ENCODE measurements around the gene GPC5.
"Not testable (repeated sequence)": the region's sequence is repeated elsewhere in the genome, so short reads cannot be mapped to it uniquely, and the experiment has no call there.

The GPC5 gene

GRCh38 chr13:91774397-91774796 is 376.0 kb downstream of the GPC5 start:
- TF ChIP-seq CTCF (IDR thresholded peaks at IDR 0.05; ENCODE audit: low read depth, low read length), result no peak
- DNase-seq (ENCODE audit: extremely low read depth, low read depth), result no peak

DNA sequence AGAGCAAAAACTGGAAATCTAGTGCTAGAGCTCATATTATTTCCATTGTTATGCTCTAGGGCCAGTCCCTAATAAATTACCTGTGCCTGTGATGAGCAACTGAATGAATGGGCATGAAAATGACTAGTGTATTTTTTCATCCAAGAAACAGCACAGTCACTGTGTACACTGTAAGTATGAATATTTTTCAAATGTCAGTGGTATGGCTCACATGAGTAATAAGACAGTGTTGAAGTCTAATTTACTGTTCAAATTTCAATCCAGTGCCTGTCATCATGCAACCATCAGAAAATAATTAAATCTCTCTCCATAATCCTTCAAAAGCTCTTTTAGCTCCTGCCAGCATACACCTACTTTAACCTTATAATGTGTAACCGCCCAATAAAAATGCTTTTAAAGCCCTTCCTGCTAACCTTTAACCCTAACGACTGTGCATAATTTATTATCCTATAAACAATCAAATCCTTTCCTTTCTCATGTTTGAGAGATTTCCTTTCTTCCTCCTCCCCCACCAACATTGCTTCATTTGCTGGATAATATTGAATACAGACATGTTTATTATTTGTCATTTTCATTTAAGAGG is 378.3 kb downstream of the GPC5 start:
- TF ChIP-seq CTCF (IDR thresholded peaks at IDR 0.05; ENCODE audit: low read depth, low read length), result no peak
- DNase-seq (ENCODE audit: extremely low read depth, low read depth), result no peak

GRCh38 chr13:91778123-91778522 is 379.7 kb downstream of the GPC5 start:
- DNase-seq (ENCODE audit: extremely low read depth, low read depth), result no peak
- TF ChIP-seq CTCF (IDR thresholded peaks at IDR 0.05; ENCODE audit: low read depth, low read length), result no peak

DNA sequence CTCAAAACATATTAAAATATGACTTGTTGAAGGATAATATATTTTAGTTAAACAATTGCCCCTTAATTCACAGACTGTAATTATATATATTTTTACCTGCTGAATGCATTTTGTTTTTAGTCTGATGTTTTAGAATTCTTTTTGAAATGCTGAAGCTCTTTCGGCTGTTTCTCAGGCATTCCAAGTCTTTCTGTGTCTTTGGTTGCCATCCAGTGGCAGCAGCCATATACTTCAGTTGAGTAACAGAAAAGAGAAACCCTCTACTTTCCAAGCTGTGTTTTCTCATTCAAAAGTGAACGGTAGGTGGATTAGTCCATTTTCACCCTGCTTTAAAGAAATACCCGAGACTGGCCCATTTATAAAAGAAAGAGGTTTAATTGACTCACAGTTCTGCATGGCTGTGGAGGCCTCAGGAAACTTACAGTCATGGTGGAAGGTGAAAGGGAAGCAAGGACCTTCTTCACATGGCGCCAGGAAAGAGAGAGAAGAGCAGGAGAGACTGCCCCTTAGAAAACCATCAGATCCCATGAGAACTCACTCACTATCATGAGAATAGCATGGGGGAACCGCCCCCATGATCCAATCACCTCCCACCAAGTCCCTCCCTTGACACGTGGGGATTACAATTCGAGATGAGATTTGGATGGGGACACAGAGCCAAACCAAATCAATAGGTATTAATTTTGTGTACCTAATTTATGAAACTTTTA is 383.7 kb downstream of the GPC5 start:
- DNase-seq (ENCODE audit: extremely low read depth, low read depth), result not testable (repeated sequence)

DNA sequence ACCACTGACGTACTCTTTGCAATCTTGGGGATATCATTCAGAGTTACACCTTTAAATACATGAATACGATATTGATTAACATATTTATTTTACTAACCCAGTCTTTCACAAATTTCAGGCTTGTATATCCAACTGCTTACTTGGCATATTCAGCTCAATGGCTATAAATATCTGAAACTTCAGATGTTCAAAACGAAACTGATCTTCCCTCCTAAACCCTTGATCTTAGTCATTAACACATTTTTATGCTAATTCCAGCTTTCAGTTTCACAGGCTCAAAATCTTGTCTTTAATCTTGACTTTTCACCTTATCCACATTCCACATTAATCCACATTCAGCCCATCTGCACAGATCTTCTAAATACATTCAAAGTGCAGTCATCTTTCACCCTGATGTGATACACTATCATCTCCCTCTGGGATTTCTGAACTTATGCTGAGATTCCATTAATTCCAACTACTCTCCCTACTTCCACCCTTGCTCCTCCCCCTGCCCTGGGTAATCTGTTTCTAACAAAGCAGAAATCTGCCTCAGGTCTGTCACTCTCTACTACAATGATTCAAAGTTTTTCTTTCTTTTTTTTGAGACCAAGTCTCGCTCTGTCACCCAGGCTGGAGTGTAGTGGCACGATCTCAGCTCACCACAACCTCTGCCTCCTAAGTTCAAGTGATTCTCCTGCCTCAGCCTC is 387.2 kb downstream of the GPC5 start:
- no peak for DNase-seq (ENCODE audit: extremely low read depth, low read depth)
- TF ChIP-seq CTCF (IDR thresholded peaks at IDR 0.05; ENCODE audit: low read depth, low read length), result no peak

- DNase-seq (ENCODE audit: extremely low read depth, low read depth), result no peak
- TF ChIP-seq CTCF (IDR thresholded peaks at IDR 0.05; ENCODE audit: low read depth, low read length), result no peak
Measured at GRCh38 chr13:91792054-91792453, 393.6 kb downstream of the GPC5 start.

DNA sequence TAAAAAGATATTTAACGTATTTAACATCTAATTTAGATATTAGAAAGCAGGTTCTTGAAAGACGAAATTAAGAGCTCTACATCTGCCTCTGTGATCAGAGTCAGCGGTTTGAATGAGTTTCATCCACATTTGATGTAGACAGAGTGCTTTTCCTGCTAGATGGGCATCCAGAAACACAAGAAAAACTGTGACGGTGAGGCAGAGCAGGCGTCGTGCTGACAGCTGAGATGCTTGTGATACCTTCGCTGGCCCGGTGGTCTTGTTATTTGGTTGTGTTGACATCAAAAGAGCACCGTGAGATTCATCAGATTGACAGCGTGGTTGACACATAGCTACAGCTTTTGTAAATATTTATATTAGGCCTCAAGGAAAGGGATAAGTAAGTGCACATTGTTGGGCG is 399.1 kb downstream of the GPC5 start:
- TF ChIP-seq CTCF (IDR thresholded peaks at IDR 0.05; ENCODE audit: low read depth, low read length), result no peak
- DNase-seq (ENCODE audit: extremely low read depth, low read depth), result no peak

GRCh38 chr13:91798338-91798737 is 399.9 kb downstream of the GPC5 start:
- not testable (repeated sequence) for DNase-seq (ENCODE audit: extremely low read depth, low read depth)

GRCh38 chr13:91801772-91802171 is 403.4 kb downstream of the GPC5 start:
- not testable (repeated sequence) for DNase-seq (ENCODE audit: extremely low read depth, low read depth)

Measured in AG09319 (cell line).